HCT116 (cell line): ENCODE results near the gene UTF1. TPM values are rescaled to one million over a fixed set of nuclear protein-coding genes. Genes with fewer than 3 reads are reported as not detected.

Source experiments
- ATAC-seq: fragments of 200-7000 bp; cut with Tn5 transposase; 2 replicates; pipeline ENCODE4 v1.9.1; 2020; ENCODE audit warnings: mild to moderate bottlenecking, moderate library complexity
- BruUV-seq: library from RNA; stranded (reverse); fragments of 400-500 nt; replicated peaks from 2 replicates; lab custom pipeline; 2021; lab: Mats Ljungman, UMichigan
- CTCF ChIA-PET: fragments of 300-600 bp; sonication (Branson Sonifier 250); formaldehyde crosslinking; loops from one replicate; lab custom pipeline; 2021; ENCODE audit warnings: antibody characterized with exemption; lab: Charles Lee
- POLR2A ChIA-PET: fragments of 300-600, 350-600 bp; sonication (Branson Sonifier 250); formaldehyde crosslinking; loops from one replicate; lab custom pipeline; 2021; ENCODE audit warnings: antibody characterized with exemption; lab: Charles Lee
- RAD21 ChIA-PET, 2 experiments: fragments of 300-600 bp; sonication (Branson Sonifier 250); formaldehyde crosslinking; loops; one replicate each; lab custom pipeline; 2023; ENCODE audit warnings: low total read pairs in 2 of 2; ENCODE audit not compliant: uncharacterized antibody in 2 of 2, unreplicated experiment in 2 of 2, low non-redundant PET in 1 of 2; lab: Charles Lee
- DNase-seq: peaks from one replicate; pipeline ENCODE4 v3.0.0-alpha.2; 2010; ENCODE audit warnings: low read depth, low spot score
- H2AFZ ChIP-seq: fragments of 200-600 bp; shearing (Covaris generic), sonication (generic); 2 replicates; pipeline ENCODE4 v1.6.1; 2017; ENCODE audit warnings: low read depth, mixed run types, mixed read lengths, antibody characterized with exemption, low read length; ENCODE audit not compliant: poor library complexity, severe bottlenecking
- H3K27ac ChIP-seq: 2 replicates; pipeline ENCODE4 v1.5.1; 2012; ENCODE audit warnings: low read depth, low read length
- H3K27me3 ChIP-seq: fragments of 200-600 bp; sonication (generic); 2 replicates; pipeline ENCODE4 v1.6.1; 2016; ENCODE audit warnings: mixed run types, low read length, mixed read lengths; ENCODE audit not compliant: insufficient read depth
- H3K36me3 ChIP-seq, 2 experiments: fragments of 200-500 bp in 1 of 2; fragments of 200-600 bp in 1 of 2; sonication (Bioruptor generic) in 1 of 2; sonication (generic) in 1 of 2; 2 replicates each; pipeline versions ENCODE4 v1.5.1 to v1.6.1; 2014 to 2016; ENCODE audit warnings: low read length in 2 of 2, inconsistent platforms in 1 of 2, mixed read lengths in 1 of 2, mixed run types in 1 of 2; ENCODE audit not compliant: insufficient read depth in 2 of 2, control insufficient read depth in 1 of 2
- H3K4me1 ChIP-seq, 2 experiments: fragments of 200-600 bp in 1 of 2; sonication (generic) in 1 of 2; 2 replicates each; pipeline versions ENCODE4 v1.5.1 to v1.6.1; 2012 to 2017; ENCODE audit warnings: low read length in 2 of 2, inconsistent platforms in 1 of 2, mild to moderate bottlenecking in 1 of 2, mixed read lengths in 1 of 2, mixed run types in 1 of 2, moderate library complexity in 1 of 2; ENCODE audit not compliant: insufficient read depth in 2 of 2, control insufficient read depth in 1 of 2
- H3K4me2 ChIP-seq: fragments of 200-600 bp; sonication (generic); 2 replicates; pipeline ENCODE4 v1.6.1; 2017; ENCODE audit warnings: mixed run types, low read length, mixed read lengths
- H3K4me3 ChIP-seq, 2 experiments: fragments of 200-600 bp in 1 of 2; sonication (generic) in 1 of 2; replicated peaks in 1 of 2; 2 replicates each; pipeline ENCODE4 v1.5.1; 2011 to 2016; ENCODE audit warnings: low read length in 2 of 2, control low read depth in 1 of 2, low read depth in 1 of 2, mild to moderate bottlenecking in 1 of 2, mixed read lengths in 1 of 2, mixed run types in 1 of 2
- H3K79me2 ChIP-seq: fragments of 200-600 bp; sonication (generic); 2 replicates; pipeline ENCODE4 v1.6.1; 2017; ENCODE audit warnings: mild to moderate bottlenecking, mixed run types, low read length, moderate library complexity, mixed read lengths; ENCODE audit not compliant: insufficient read depth
- H3K9ac ChIP-seq: fragments of 200-600 bp; sonication (generic); 2 replicates; pipeline ENCODE4 v1.6.1; 2016; ENCODE audit warnings: low read length, mixed read lengths
- H3K9me2 ChIP-seq: fragments of 200-600 bp; sonication (generic), shearing (Covaris generic); 2 replicates; pipeline ENCODE4 v1.6.1; 2017; ENCODE audit warnings: mixed run types, mild to moderate bottlenecking, moderate library complexity; ENCODE audit not compliant: insufficient read depth
- H3K9me3 ChIP-seq, 2 experiments: fragments of 200-500 bp in 1 of 2; fragments of 200-600 bp in 1 of 2; sonication (Bioruptor generic) in 1 of 2; sonication (generic) in 1 of 2; 2 replicates each; pipeline ENCODE4 v1.6.1; 2014 to 2017; ENCODE audit warnings: low read length in 2 of 2, mixed read lengths in 2 of 2, inconsistent platforms in 1 of 2, low read depth in 1 of 2, mild to moderate bottlenecking in 1 of 2, mixed run types in 1 of 2, moderate library complexity in 1 of 2; ENCODE audit not compliant: control insufficient read depth in 1 of 2, insufficient read depth in 1 of 2
- H4K20me1 ChIP-seq: fragments of 200-600 bp; sonication (generic), shearing (Covaris generic); 2 replicates; pipeline ENCODE4 v1.6.1; 2017; ENCODE audit warnings: mixed run types, mild to moderate bottlenecking, moderate library complexity; ENCODE audit not compliant: insufficient read depth
- CBX3 ChIP-seq: IDR thresholded peaks from 2 replicates; pipeline ENCODE4 v1.6.1; 2012; ENCODE audit warnings: low read depth
- CEBPB ChIP-seq: IDR thresholded peaks from 2 replicates; pipeline ENCODE4 v1.6.1; 2012; ENCODE audit warnings: low read depth
- CTCF ChIP-seq, 3 experiments: fragments of 200-600 bp in 1 of 3; sonication (generic) in 1 of 3; IDR thresholded peaks in 2 of 3; conservative IDR thresholded peaks in 1 of 3; 2 replicates each; pipeline ENCODE4 v1.5.1; 2012 to 2017; ENCODE audit warnings: low read depth in 2 of 3, low read length in 2 of 3, antibody characterized with exemption in 1 of 3, borderline replicate concordance in 1 of 3, control low read depth in 1 of 3, mild to moderate bottlenecking in 1 of 3, mixed read lengths in 1 of 3, mixed run types in 1 of 3, moderate library complexity in 1 of 3; ENCODE audit not compliant: insufficient read depth in 1 of 3
- EGR1 ChIP-seq: IDR thresholded peaks from 2 replicates; pipeline ENCODE4 v1.6.1; 2012; ENCODE audit warnings: low read depth
- ELF1 ChIP-seq: IDR thresholded peaks from 2 replicates; pipeline ENCODE4 v1.6.1; 2012; ENCODE audit warnings: low read depth, borderline replicate concordance
- EZH2phosphoT487 ChIP-seq: fragments of 200-600 bp; IDR thresholded peaks from 2 replicates; pipeline ENCODE4 v1.6.1; 2018; ENCODE audit warnings: antibody characterized with exemption, borderline replicate concordance
- FOSL1 ChIP-seq: IDR thresholded peaks from 2 replicates; pipeline ENCODE4 v1.6.1; 2012; ENCODE audit warnings: low read depth
- JUND ChIP-seq: IDR thresholded peaks from 2 replicates; pipeline ENCODE4 v1.6.1; 2012
- MAX ChIP-seq: IDR thresholded peaks from 2 replicates; pipeline ENCODE4 v1.6.1; 2012
- POLR2AphosphoS5 ChIP-seq: IDR thresholded peaks from 2 replicates; pipeline ENCODE4 v1.6.1; 2011; ENCODE audit warnings: mild to moderate bottlenecking, low read depth, low read length, moderate library complexity
- RAD21 ChIP-seq: IDR thresholded peaks from 2 replicates; pipeline ENCODE4 v1.6.1; 2012; ENCODE audit warnings: low read depth, mild to moderate bottlenecking
- REST ChIP-seq: IDR thresholded peaks from 2 replicates; pipeline ENCODE4 v1.6.1; 2012; ENCODE audit warnings: low read depth
- SIN3A ChIP-seq: IDR thresholded peaks from 2 replicates; pipeline ENCODE4 v1.6.1; 2012; ENCODE audit warnings: low read depth
- SP1 ChIP-seq: IDR thresholded peaks from 2 replicates; pipeline ENCODE4 v1.6.1; 2012; ENCODE audit warnings: low read depth
- SRF ChIP-seq: IDR thresholded peaks from 2 replicates; pipeline ENCODE4 v1.6.1; 2012; ENCODE audit warnings: low read depth
- TCF7L2 ChIP-seq: IDR thresholded peaks from 2 replicates; pipeline ENCODE4 v1.7.0; 2011; ENCODE audit warnings: borderline replicate concordance, inconsistent platforms; ENCODE audit not compliant: insufficient read depth, insufficient read length; ENCODE audit errors: extremely low read depth
- ZBTB33 ChIP-seq: IDR thresholded peaks from 2 replicates; pipeline ENCODE4 v1.6.1; 2011; ENCODE audit warnings: mild to moderate bottlenecking, low read length, moderate library complexity; ENCODE audit not compliant: insufficient replicate concordance; ENCODE audit errors: extremely low read depth
- ZFX ChIP-seq: fragments of 450-650 bp; IDR thresholded peaks from 2 replicates; pipeline ENCODE4 v1.6.1; 2017
- ZNF274 ChIP-seq: fragments of 200-500 bp; sonication (Bioruptor generic); IDR thresholded peaks from 2 replicates; pipeline ENCODE4 v1.6.1; 2014; ENCODE audit warnings: mild to moderate bottlenecking, low read depth, low read length, inconsistent platforms
- intact Hi-C: fragments of 100-400 bp; cut with micrococcal nuclease; formaldehyde crosslinking; loops from 2 replicates; pipeline ENCODE4 v1.10.0; 2022
- total RNA-seq: library from RNA; stranded (reverse); gene quantifications from one replicate; pipeline ENCODE4 v1.2.1, GENCODE V29; 2021; ENCODE audit not compliant: unreplicated experiment
- TF ChIP-seq, protein P1 (sequence below): IDR thresholded peaks from 2 replicates; pipeline ENCODE4 v1.6.1; 2012

UTF1 gene
- total RNA-seq, 1 experiment from 2014 or later, result not detected

- no peaks in the 10 kb centered on the region for H4K20me1 ChIP-seq
- H3K27ac ChIP-seq, result no peak overlapping the region
- no peak overlapping the region for H2AFZ ChIP-seq
- no peaks in the 10 kb centered on the region for H3K9me2 ChIP-seq
- H3K79me2 ChIP-seq, result no peaks in the 10 kb centered on the region
- H3K4me1 ChIP-seq, result peaks cover 0 to 9% of the 10 kb centered on the region in 2 experiments; a peak in 1 of 4 replicates
- H3K4me3 ChIP-seq, result no peak overlapping the region
- DNase-seq (no peak), ATAC-seq (no peak)
- POLR2A ChIA-PET, result no interaction called here
- no TSS peak for BruUV-seq
- no peak for TF ChIP-seq CEBPB
- no peak for TF ChIP-seq JUND
- no peak for TF ChIP-seq ZBTB33
- no peak for TF ChIP-seq SRF
- TF ChIP-seq RAD21, result no peak
- no peak for TF ChIP-seq ZFX
- TF ChIP-seq SIN3A, result no peak
- no peak for TF ChIP-seq TCF7L2
- TF ChIP-seq EGR1, result no peak
- no peak for TF ChIP-seq REST
- TF ChIP-seq ZNF274, result no peak
- no peak for TF ChIP-seq CTCF (IDR thresholded peaks at IDR 0.05 in 2 of 3, conservative IDR thresholded peaks at IDR 0.05 in 1 of 3; ENCODE audit: borderline replicate concordance in 1 of 3, insufficient read depth in 1 of 3, low read depth in 2 of 3, low read length in 2 of 3)
- TF ChIP-seq POLR2AphosphoS5, result no peak
- TF ChIP-seq SP1, result no peak
- TF ChIP-seq FOSL1, result no peak
- TF ChIP-seq ELF1, result no peak
- TF ChIP-seq, protein P1, sequence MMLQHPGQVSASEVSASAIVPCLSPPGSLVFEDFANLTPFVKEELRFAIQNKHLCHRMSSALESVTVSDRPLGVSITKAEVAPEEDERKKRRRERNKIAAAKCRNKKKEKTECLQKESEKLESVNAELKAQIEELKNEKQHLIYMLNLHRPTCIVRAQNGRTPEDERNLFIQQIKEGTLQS, result no peak
- TF ChIP-seq CBX3, result no peak
- TF ChIP-seq MAX, result no peak
- TF ChIP-seq EZH2phosphoT487, result no peak
- H3K36me3 ChIP-seq, result no peaks in the 10 kb centered on the region
- H3K4me2 ChIP-seq, result no peak overlapping the region
- CTCF ChIA-PET, result no interaction called here
- intact Hi-C loops, result loop anchor here (10.0 kb wide), 1 partner anchor 345 kb away; no protein-coding TSS in a partner anchor
- H3K9ac ChIP-seq, result no peak overlapping the region
- no peaks in the 10 kb centered on the region for H3K27me3 ChIP-seq
- RAD21 ChIA-PET, result no interaction called here
- H3K9me3 ChIP-seq, result no peaks in the 10 kb centered on the region
Observed at GRCh38 chr10:133249975-133250754, 20.1 kb downstream of the UTF1 start.
